HL-60/S4 treated with retinoic acid at 250 ng/mL for 4 days and 3 days (cell line): ENCODE data around the gene PRDM16.
"Not testable (repeated sequence)": the region's sequence is repeated elsewhere in the genome, so short reads cannot be mapped to it uniquely, and the experiment has no call there.

ENCODE experiments used
- in situ Hi-C: fragments of 300-500 bp; cut with MboI; formaldehyde crosslinking; loops from 2 replicates; pipeline ENCODE4 v1.7.0; 2022; ENCODE audit warnings: low sequenced_read_pairs

The PRDM16 gene

DNA sequence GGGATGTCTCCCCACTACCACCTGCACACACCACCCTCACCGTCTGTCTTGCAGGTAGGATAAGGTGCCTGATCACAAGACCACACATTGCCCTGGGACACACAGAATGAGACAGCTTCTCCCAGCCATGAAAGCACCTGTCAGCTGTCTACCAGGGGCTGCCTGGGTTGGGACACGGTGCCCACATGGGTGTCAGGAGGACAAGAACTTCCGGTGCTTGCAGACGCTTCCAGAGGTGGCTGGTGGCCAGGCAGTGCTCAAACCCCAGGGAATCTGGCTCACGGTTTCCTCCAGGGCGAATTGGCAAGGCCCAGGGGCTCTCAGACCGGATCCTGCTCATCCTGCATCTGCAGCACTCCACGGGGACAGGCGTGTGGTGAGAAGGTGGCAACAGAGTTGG lies 202.9 kb downstream of the PRDM16 start:
- in situ Hi-C loops = no loop called here

DNA sequence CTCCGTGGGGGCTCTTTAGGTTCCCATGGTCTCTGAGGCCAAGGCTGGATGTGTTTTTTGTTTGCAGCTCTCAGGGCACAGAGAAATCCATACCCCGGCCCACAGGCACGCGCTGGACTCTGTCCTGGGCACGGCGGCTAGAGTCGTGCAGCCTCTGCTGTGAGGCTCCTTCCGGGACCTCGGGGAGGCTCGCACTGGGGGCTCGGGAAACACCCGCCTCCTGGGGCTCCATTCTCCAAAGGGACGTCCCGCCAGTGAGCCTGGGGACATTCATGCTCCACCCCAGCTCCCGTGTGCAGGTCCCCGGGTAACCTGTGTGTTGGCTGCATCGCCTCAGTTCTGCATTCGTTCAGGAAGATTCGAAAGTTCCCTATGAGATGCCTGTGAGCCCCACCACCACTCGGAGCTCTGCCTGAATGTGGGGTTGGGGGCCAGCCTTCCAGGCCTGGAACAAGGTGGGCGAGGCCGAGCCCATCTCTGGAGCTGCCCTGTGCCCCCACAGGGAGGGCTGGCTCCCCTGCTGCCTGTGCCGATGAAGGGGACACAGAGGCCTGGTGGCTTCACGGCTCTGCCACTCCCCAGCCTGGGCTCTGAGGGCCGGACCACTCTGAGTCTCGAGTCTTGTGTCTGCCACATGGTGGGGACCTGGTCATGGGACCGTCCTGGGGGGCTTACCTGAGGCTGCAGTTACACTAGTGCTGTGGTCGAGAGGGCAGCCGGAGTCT lies 203.5 kb downstream of the PRDM16 start:
- in situ Hi-C loops = no loop called here

- in situ Hi-C loops = no loop called here
Observed at GRCh38 chr1:3273447-3273846, 204.4 kb downstream of the PRDM16 start.

GRCh38 chr1:3274972-3275371 lies 206.0 kb downstream of the PRDM16 start:
- in situ Hi-C loops = no loop called here

GRCh38 chr1:3275471-3276340 lies 206.7 kb downstream of the PRDM16 start:
- in situ Hi-C loops = no loop called here

DNA sequence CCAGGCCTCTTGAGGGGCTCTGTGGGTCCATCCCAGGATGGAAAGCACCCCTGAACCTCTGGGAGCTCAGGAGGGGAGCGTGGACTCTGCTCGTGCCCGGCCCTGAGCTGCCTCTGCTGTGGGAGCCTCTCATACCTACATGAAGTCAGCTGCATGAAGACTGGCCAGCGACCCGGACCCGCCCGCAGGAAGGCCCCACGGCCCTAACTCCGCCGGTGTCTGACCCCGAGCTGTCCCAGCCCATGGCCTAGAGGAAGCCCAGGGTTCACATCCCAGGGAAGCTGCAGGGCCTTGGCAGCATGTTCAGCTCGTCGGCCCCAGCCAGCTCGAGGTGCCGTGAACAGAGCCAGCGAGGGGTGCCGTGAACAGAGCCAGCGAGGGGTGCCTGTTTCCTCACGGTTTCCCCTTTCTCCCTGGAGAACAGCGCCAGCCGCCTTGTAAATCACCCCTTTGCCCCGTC lies 207.4 kb downstream of the PRDM16 start:
- in situ Hi-C loops = no loop called here

DNA sequence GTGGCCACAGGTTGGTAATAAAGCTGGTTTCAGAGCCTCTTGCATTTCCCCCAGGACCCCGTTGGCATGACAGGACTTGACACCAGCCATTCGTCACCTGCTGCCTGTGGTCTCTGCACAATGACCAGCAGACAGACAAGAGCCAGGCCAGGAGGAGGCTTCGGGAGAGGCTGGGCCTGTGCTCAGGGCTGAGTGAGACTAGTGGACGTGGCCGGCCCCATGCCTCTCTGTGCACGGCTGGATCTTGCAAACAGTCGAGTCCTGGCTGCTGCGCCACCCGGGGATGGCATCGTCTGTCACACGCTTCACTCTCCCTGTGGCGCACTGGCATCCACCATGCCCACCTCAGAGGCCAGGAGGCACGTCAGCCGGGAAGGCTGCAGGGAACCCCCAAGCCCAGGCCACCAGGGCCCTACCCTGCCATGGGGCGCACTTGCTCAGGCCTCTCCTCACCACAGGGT lies 208.0 kb downstream of the PRDM16 start:
- in situ Hi-C loops = no loop called here

- in situ Hi-C loops = no loop called here
Observed at GRCh38 chr1:3277623-3278022, 208.6 kb downstream of the PRDM16 start.

DNA sequence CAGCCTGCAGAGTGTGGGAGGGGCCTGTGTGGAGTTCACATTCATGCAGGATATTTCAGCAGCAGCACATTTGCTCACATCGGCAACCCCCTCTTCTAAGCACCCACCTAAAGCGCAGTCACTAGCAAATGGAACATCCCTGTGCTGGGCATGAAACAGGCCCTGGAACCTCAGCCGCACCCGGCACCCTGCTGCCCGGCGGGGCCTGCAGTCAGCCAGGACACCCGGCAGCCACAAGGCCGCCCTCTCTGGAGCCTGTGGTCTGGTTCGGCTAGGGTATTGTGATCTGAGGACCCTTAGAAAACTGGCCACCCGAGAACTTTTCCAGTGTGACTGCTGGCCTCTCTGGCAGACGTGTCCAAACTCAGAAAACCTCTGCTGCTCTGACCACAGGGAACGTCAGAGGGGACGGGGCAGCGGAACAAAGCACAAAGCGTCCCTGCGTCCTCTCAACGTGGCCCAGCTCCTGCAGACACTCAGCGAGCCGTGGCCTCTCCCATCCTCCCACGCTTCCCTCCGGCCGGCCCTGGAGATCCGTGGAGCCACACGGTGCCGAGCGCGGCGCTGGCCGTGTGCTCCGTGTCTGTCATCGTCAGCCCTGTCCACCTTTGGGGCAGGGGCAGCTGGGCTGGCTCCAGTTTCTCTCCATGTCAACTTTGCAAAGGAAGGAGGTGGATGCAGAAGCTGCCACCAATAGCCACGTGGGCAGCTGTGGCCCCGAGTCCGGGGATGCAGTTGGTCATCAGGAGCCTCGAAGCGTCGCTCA lies 209.6 kb downstream of the PRDM16 start:
- in situ Hi-C loops = no loop called here

DNA sequence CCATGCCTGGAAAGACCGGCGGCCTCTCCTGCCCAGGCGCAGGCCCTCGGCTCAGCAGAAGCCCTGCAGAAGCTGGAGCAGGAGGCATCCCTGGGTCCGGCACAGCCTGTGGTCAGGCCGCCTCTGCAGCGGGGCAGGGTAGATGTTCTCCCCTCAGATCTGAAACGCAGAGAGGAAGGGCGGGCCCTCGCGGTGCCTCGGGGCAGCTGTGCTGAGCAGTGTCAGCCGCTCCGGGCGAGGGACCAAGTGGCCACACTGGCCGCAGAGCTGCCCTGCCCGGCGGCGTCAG lies 210.1 kb downstream of the PRDM16 start:
- in situ Hi-C loops = no loop called here

DNA sequence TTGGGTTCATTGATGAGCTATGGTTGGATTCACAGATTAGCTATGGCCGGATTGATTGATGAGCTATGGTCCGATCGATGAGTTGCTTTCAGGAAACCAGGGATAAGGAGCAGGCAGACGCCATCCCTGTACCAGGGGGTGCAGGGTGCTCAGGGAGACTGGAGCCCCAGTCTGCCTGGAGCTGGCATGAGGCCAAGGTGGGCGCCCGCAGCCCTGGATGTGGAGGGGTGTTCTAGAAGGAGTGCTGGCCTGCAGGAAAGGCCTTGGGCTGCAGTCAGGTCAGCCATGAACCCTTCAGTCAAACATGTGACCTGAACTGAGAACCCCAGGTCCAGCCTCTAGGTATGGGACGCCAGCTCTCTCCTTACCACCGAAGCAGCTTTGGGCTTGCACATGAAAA lies 212.7 kb downstream of the PRDM16 start:
- in situ Hi-C loops = no loop called here

DNA sequence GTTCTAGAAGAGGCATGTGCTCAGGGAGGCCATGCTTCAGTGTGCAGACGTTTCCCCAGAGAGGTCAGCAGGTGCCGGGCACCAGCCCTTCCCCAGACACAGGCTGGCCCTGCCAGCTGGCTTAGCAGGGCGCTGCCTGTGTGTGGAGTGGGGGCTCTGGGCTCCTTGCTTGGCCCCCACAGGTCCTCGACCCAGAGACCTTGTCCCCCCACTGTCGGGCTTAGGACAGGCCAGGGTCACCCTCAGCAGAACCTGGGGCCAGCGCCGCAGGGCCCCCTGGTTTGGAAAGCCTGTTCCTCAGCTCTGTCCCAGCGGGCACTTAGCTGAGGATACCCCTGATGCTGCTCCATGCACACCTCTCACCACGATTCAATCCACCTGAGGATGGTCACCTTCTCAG lies 213.2 kb downstream of the PRDM16 start:
- in situ Hi-C loops = no loop called here

DNA sequence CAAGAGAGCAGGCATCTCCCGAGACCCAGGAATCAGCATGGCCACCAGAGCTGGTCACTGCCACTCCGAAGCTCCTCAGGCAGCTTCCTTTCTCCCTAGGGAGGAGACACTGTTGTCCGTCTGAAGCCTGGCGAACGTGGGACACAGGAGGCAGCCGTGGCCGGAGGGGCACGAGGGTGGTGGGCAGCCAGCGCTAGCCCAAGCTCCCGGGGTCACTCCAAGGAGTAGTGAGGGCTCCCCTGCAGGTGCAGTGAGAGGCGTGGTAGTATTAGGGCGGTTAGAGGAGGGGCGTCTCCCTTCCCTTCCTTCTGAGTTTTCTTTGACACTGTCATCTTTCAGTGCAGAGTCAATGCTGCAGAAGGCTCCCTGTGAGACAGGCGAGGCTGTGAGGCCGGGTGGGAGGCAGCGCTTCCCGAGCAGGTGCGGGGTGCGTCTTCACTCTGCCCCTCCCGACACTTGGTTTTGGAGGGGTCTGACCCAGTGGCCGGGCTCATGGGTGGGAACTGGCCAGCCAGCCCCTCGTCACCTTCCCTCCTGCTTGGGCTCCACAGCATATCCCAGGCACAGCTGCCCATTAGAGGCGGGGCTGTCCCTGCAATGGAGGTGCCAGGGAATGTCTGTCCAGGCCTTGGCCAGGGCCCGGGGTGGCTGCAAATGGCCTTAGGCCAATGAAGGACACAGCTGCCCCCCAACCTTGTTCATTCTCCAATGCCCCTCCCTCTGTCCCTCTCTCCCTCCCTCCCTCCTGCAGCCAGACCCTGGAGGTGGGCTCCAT lies 213.8 kb downstream of the PRDM16 start:
- in situ Hi-C loops = no loop called here

DNA sequence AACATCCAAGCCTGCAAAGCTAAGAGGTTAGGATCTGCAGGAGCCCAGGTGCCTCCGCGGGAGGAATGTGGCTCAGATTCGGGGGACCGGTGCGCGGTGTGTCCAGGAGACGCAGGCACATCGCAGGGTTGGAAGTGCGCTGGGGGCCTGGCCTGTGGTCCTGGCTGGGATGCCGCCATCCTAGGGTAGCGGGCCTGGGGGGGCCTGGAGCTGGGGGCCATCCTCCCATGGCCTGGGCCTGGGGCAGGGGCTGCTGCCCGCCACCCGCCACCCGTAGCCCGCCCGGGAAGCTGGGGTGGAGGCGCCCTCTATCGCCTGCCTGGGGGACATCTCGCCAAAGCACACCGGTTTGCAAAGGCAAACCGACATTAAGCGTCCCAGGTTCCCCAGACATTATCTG lies 214.8 kb downstream of the PRDM16 start:
- in situ Hi-C loops = no loop called here

- in situ Hi-C loops = no loop called here
Observed at GRCh38 chr1:3284691-3285090, 215.7 kb downstream of the PRDM16 start.

- in situ Hi-C loops = no loop called here
Observed at GRCh38 chr1:3285106-3285740, 216.2 kb downstream of the PRDM16 start.

DNA sequence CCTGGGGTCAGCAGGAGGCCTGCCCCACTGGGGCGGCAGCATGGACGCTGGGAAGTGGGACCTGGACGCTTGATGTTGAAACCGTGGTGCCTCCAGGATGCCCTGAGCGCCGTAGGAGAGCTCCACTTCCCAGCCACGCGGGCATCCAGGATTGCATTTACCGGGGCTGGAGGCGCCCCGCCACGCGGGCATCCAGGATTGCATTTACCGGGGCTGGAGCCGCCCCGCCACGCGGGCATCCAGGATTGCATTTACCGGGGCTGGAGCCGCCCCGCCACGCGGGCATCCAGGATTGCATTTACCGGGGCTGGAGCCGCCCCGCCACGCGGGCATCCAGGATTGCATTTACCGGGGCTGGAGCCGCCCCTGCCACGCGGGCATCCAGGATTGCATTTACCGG lies 218.1 kb downstream of the PRDM16 start:
- in situ Hi-C loops = not testable (repeated sequence)

DNA sequence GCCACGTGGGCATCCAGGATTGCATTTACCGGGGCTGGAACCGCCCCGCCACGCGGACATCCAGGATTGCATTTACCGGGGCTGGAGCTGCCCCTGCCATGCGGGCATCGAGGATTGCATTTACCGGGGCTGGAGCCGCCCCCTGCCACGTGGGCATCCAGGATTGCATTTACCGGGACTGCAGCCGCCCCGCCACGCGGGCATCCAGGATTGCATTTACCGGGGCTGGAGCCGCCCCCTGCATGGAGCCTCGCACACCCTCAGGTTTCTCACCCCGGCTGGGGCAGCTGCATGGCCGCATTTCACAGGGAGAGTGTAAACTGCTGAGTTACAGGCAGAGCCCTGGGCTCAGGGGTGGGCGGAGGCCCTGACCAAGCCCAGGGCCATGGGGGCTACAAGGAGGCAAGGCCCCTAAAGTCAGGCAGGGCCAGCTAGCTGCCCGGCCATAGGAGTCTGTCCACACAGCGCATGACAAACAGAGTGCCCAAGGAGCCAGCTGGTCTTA lies 218.7 kb downstream of the PRDM16 start:
- in situ Hi-C loops = no loop called here

GRCh38 chr1:3289502-3289901 lies 220.5 kb downstream of the PRDM16 start:
- in situ Hi-C loops = no loop called here

DNA sequence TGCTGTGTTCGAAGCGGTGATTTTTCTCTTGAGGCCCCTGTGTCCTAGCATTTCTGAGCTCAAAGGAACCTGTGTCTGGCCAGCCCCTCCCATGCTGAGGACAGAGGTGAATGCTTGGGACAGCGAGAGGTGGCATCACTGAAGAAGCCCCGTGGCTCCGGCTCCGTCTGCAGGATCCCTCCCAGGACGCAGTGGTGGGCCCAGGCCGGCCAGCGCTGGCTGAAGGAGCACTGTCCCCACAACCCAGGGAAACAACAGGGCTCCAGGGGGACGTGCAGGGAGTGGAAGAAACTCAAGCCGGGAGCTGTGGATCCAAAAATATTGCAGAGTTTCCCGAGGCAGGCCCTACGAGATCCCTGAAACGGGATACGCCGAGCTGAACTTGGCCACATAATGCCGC lies 221.4 kb downstream of the PRDM16 start:
- in situ Hi-C loops = no loop called here
